Astrocyte (in vitro differentiated cells and primary cell): ENCODE measurements around the gene GIT2. TPM values are rescaled to one million over a fixed set of nuclear protein-coding genes. Genes with fewer than 3 reads are reported as not detected.
A peak's percentile ranks its signal among the peaks of the same experiment; 100 is the strongest.

Experiments
- DNase-seq: peaks from one replicate; pipeline ENCODE4 v3.0.0-alpha.2; 2010; ENCODE audit warnings: low read depth
- FAIRE-seq: peaks from 2 replicates; lab custom pipeline; 2011; peaks lifted over from hg19 to GRCh38; lab: Jason Lieb, UNC
- H2AFZ ChIP-seq: 2 replicates; pipeline ENCODE4 v1.6.0; 2012; ENCODE audit warnings: low read depth, low read length, inconsistent platforms
- H3K27ac ChIP-seq: 2 replicates; pipeline ENCODE4 v1.5.1; 2011; ENCODE audit warnings: low read depth, low read length, inconsistent platforms
- H3K27me3 ChIP-seq: 2 replicates; pipeline ENCODE4 v1.6.0; 2011; ENCODE audit warnings: low read length, inconsistent platforms; ENCODE audit not compliant: insufficient read depth
- H3K36me3 ChIP-seq: 2 replicates; pipeline ENCODE4 v1.5.1; 2011; ENCODE audit warnings: low read length, inconsistent platforms; ENCODE audit not compliant: insufficient read depth
- H3K4me1 ChIP-seq: 2 replicates; pipeline ENCODE4 v1.5.1; 2011; ENCODE audit warnings: low read length, inconsistent platforms; ENCODE audit not compliant: insufficient read depth
- H3K4me2 ChIP-seq: 2 replicates; pipeline ENCODE4 v1.6.0; 2012; ENCODE audit warnings: low read length, inconsistent platforms
- H3K4me3 ChIP-seq: 2 replicates; pipeline ENCODE4 v1.5.1; 2011; ENCODE audit warnings: low read depth, mild to moderate bottlenecking, low read length, inconsistent platforms; ENCODE audit not compliant: insufficient read depth
- H3K79me2 ChIP-seq: 2 replicates; pipeline ENCODE4 v1.6.0; 2012; ENCODE audit warnings: mild to moderate bottlenecking, low read length, inconsistent platforms; ENCODE audit not compliant: insufficient read depth
- H3K9ac ChIP-seq: 2 replicates; pipeline ENCODE4 v1.6.0; 2012; ENCODE audit warnings: mild to moderate bottlenecking, low read length, inconsistent platforms
- H3K9me3 ChIP-seq: 2 replicates; pipeline ENCODE4 v1.5.1; 2012; ENCODE audit warnings: low read depth, mild to moderate bottlenecking, low read length, inconsistent platforms; ENCODE audit not compliant: insufficient read depth
- H4K20me1 ChIP-seq: 2 replicates; pipeline ENCODE4 v1.6.0; 2012; ENCODE audit warnings: low read length, inconsistent platforms; ENCODE audit not compliant: insufficient read depth
- H3K27ac Mint-ChIP-seq: one replicate; pipeline ENCODE4 v1.8.0; 2021; ENCODE audit warnings: mild to moderate bottlenecking, mixed read lengths; ENCODE audit not compliant: unreplicated experiment
- H3K27me3 Mint-ChIP-seq: one replicate; pipeline ENCODE4 v1.8.0; 2021; ENCODE audit warnings: low read depth, mixed read lengths; ENCODE audit not compliant: unreplicated experiment
- H3K36me3 Mint-ChIP-seq: one replicate; pipeline ENCODE4 v1.8.0; 2021; ENCODE audit warnings: low read depth, mixed read lengths; ENCODE audit not compliant: unreplicated experiment
- H3K4me1 Mint-ChIP-seq: one replicate; pipeline ENCODE4 v1.8.0; 2021; ENCODE audit warnings: low read depth, mixed read lengths; ENCODE audit not compliant: unreplicated experiment
- H3K4me3 Mint-ChIP-seq: one replicate; pipeline ENCODE4 v1.8.0; 2021; ENCODE audit warnings: mild to moderate bottlenecking, moderate library complexity, mixed read lengths; ENCODE audit not compliant: unreplicated experiment
- H3K9me3 Mint-ChIP-seq: one replicate; pipeline ENCODE4 v1.8.0; 2021; ENCODE audit warnings: mild to moderate bottlenecking, mixed read lengths; ENCODE audit not compliant: unreplicated experiment
- CTCF ChIP-seq: IDR thresholded peaks from 2 replicates; pipeline ENCODE4 v1.5.1; 2011; ENCODE audit warnings: low read depth, mild to moderate bottlenecking, inconsistent platforms, low read length, moderate library complexity; ENCODE audit not compliant: insufficient read depth
- EZH2 ChIP-seq: IDR thresholded peaks from 2 replicates; pipeline ENCODE4 v1.6.1; 2012; ENCODE audit warnings: mild to moderate bottlenecking, low read length, inconsistent platforms; ENCODE audit not compliant: insufficient read depth
- total RNA-seq: library from RNA; stranded (reverse); gene quantifications from 2 replicates; pipeline ENCODE4 v1.2.1, GENCODE V29; 2021

The GIT2 gene
- total RNA-seq, 1 donor from 2014 or later: 33.4 TPM

- Histone ChIP-seq H3K4me1 (peaks cover 79% of the 10 kb centered on the region), H3K4me2 (peak overlapping the region; percentile 10), H2AFZ (no peak overlapping the region), H3K9me3 (no peaks in the 10 kb centered on the region), H3K4me3 (no peak overlapping the region), H4K20me1 (no peaks in the 10 kb centered on the region), H3K9ac (peak overlapping the region; percentile 21), H3K36me3 (peaks cover 24% of the 10 kb centered on the region), H3K79me2 (no peaks in the 10 kb centered on the region), H3K27me3 (no peaks in the 10 kb centered on the region), H3K27ac (peak overlapping the region; percentile 95)
- Mint-ChIP-seq H3K36me3 (peaks cover 21% of the 10 kb centered on the region), H3K4me3 (no peak overlapping the region), H3K9me3 (no peaks in the 10 kb centered on the region), H3K27me3 (no peaks in the 10 kb centered on the region), H3K4me1 (peaks cover 79% of the 10 kb centered on the region), H3K27ac (peak overlapping the region; percentile 84)
- DNase-seq (peak; percentile 80), FAIRE-seq (peak; percentile 37)
- TF ChIP-seq CTCF (no peak), EZH2 (no peak)
These were observed 47.1 kb downstream of the GIT2 start for GRCh38 chr12:109949089-109949488.

- FAIRE-seq: no peak
- Histone ChIP-seq H3K27ac (peak overlapping the region; percentile 95), H3K27me3 (no peaks in the 10 kb centered on the region), H3K36me3 (peaks cover 25% of the 10 kb centered on the region), H3K4me3 (no peak overlapping the region), H4K20me1 (no peaks in the 10 kb centered on the region), H3K4me1 (peaks cover 79% of the 10 kb centered on the region), H3K9ac (peak overlapping the region; percentile 0), H3K9me3 (no peaks in the 10 kb centered on the region), H3K79me2 (no peaks in the 10 kb centered on the region), H3K4me2 (peak overlapping the region; percentile 6), H2AFZ (no peak overlapping the region)
- H3K36me3 Mint-ChIP-seq: peaks cover 18% of the 10 kb centered on the region
- H3K4me1 Mint-ChIP-seq: peaks cover 81% of the 10 kb centered on the region
- peak overlapping the region; percentile 10 for H3K27ac Mint-ChIP-seq
- H3K9me3 Mint-ChIP-seq: no peaks in the 10 kb centered on the region
- H3K4me3 Mint-ChIP-seq: no peak overlapping the region
- no peaks in the 10 kb centered on the region for H3K27me3 Mint-ChIP-seq
- no peak for TF ChIP-seq EZH2
- no peak for TF ChIP-seq CTCF
- no peak for DNase-seq
These were observed 47.8 kb downstream of the GIT2 start for GRCh38 chr12:109948368-109948767.

- H3K27me3 Mint-ChIP-seq: no peaks in the 10 kb centered on the region
- Histone ChIP-seq H3K9me3 (no peaks in the 10 kb centered on the region), H3K4me3 (no peak overlapping the region), H3K4me2 (peak overlapping the region; percentile 58), H3K9ac (peak overlapping the region; percentile 49), H3K4me1 (peaks cover 72% of the 10 kb centered on the region), H2AFZ (no peak overlapping the region), H3K27ac (peak overlapping the region; percentile 95), H3K36me3 (peaks cover 21% of the 10 kb centered on the region), H3K27me3 (no peaks in the 10 kb centered on the region), H4K20me1 (no peaks in the 10 kb centered on the region), H3K79me2 (no peaks in the 10 kb centered on the region)
- FAIRE-seq (peak; percentile 20), DNase-seq (peak; percentile 91)
- TF ChIP-seq CTCF (no peak), EZH2 (no peak)
- H3K27ac Mint-ChIP-seq: peak overlapping the region; percentile 95
- no peak overlapping the region for H3K4me3 Mint-ChIP-seq
- peaks cover 75% of the 10 kb centered on the region for H3K4me1 Mint-ChIP-seq
- no peaks in the 10 kb centered on the region for H3K9me3 Mint-ChIP-seq
- peaks cover 17% of the 10 kb centered on the region for H3K36me3 Mint-ChIP-seq
These were observed 48.6 kb downstream of the GIT2 start for GRCh38 chr12:109947521-109947920.
